Ammon's horn (tissue), 1 donor: ENCODE results near the gene UBE2D2.
"Not testable (repeated sequence)": the region's sequence is repeated elsewhere in the genome, so short reads cannot be mapped to it uniquely, and the experiment has no call there.

Experiments
- DNase-seq: peaks from one replicate; pipeline ENCODE4 v3.0.0-alpha.2; 2016; ENCODE audit warnings: low spot score

UBE2D2 gene

GRCh38 chr5:139584137-139584536 is 23.0 kb downstream of the UBE2D2 start:
- no peak for DNase-seq

DNA sequence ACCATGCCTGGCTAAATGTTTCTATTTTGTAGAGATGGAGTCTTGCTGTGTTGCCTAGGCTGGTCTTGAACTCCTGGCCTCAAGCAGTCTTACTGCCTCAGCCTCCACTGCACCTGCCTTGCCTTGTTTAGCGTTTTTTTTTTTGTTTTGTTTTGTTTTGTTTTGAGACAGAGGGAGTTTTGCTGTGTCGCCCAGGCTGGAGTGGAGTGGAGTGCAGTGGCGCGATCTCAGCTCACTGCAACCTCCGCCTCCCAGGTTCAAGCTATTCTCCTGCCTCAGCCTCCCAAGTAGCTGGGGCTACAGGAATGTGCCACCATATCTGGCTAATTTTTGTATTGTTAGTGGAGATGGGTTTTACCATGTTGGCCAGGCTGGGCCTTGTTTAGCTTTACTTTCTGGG is 27.0 kb downstream of the UBE2D2 start:
- DNase-seq = not testable (repeated sequence)

- no peak for DNase-seq
Measured at GRCh38 chr5:139588962-139589361, 27.8 kb downstream of the UBE2D2 start.

DNA sequence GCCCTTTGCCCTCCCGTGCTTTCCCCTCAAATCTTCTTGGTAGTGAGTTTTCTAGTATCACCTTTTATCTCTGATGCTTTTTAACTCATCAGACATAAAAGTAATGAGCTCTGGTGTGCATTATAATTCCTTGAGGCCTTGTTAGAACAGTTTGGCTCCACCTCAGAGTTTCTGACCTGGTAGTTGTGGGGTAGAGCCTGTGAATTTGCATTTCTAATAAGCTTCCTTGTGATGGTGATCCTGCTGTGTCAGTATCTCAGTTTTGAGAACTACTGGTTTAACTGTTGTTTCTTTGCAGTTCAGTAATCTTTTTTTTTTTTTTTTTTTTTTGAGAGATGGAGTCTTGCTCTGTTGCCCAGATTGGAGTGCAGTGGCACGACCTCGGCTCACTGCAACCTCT is 31.1 kb downstream of the UBE2D2 start:
- no peak for DNase-seq

DNA sequence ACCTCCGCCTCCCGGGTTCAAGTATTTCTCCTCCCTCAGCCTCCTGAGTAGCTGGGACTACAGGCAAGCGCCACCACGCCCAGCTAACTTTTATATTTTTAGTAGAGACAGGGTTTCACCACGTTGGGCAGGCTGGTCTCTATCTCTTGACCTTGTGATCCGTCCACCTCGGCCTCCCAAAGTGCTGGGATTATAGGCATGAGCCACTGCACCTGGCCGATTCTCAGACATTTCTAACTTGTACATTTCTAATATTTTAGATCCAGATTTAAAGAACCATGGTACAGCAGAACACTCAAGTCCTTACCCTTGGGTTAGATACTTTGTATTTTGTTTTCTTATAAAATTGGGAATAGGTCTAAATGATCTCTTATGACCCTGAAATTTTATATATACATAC is 31.9 kb downstream of the UBE2D2 start:
- not testable (repeated sequence) for DNase-seq

DNA sequence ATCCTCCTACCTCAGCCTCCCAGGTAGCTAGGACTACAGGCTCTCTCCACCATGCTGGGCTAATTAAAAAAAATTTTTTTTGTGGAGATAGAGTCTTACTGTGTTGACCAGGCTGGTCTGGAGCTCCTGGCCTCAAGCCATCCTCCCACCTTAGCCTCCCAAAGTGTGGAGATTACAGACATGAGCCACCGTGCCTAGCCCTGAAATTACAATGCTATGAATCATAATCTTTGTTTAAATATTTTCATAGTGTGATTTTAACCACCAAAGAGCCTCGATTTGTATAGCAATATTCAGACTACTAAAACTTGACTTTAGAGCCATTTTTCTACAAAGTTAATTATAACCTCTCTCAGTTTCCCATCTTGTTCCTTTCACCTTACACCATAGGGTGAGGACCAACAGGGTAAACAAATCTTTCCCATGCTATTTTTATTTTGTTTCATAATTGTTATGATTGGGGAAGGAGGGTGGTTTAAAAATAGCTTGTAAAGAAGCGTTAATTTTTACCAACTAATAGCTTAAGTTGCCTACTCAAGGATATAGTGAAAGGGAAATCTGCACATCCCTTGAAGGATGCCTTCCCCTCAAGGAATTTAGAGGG is 32.7 kb downstream of the UBE2D2 start:
- no peak for DNase-seq

GRCh38 chr5:139597134-139597533 is 36.0 kb downstream of the UBE2D2 start:
- DNase-seq = no peak

DNA sequence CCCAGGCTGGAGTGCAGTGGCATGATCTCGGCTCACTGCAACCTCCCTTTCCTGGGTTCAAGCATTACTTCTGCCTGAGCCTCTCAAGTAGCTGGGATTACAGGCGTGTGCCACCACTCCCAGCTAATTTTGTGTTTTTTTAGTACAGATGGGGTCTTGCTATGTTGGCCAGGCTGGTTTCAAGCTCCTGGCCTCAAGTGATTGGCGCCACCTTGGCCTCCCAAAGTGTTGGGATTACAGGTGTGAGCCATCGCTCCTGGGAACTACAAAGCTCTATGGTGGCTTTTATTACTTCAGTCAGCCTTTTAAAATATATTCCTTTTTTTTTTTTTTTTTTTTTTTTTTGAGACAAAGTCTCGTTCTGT is 37.4 kb downstream of the UBE2D2 start:
- not testable (repeated sequence) for DNase-seq

DNA sequence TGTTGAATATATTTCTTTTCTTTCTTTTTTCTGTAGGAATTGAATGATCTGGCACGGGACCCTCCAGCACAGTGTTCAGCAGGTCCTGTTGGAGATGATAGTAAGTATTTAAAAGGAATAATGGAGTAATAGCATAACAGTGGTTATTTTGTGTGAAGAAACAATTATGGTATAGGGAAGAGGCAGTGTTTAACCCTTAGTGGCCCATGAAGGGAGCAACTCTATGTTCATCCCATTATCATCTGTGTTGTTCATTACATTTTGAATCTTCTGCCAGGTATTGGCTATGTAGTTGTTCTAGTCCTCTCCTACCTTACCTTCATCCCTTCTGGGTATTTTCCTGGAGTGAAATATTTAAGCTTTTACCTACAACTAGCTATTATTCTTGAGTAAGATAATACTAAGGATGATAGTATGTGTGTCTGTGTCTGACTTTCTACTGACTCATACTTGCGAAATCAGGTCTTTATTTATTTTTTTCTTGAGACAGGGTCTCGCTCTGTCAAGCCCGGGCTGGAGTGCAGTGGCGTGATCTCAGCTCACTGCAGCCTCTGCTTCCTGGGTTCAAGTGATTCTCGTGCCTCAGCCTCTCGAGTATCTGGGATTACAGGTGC is 39.3 kb downstream of the UBE2D2 start:
- DNase-seq = no peak

GRCh38 chr5:139601429-139601828 is 40.3 kb downstream of the UBE2D2 start:
- DNase-seq = no peak

- DNase-seq = not testable (repeated sequence)
Measured at GRCh38 chr5:139601948-139602347, 40.8 kb downstream of the UBE2D2 start.

- DNase-seq = no peak
Measured at GRCh38 chr5:139605887-139606286, 44.7 kb downstream of the UBE2D2 start.

- DNase-seq = no peak
Measured at GRCh38 chr5:139611703-139612584, 50.8 kb downstream of the UBE2D2 start.

- no peak for DNase-seq
Measured at GRCh38 chr5:139619861-139620260, 58.7 kb downstream of the UBE2D2 start.

DNA sequence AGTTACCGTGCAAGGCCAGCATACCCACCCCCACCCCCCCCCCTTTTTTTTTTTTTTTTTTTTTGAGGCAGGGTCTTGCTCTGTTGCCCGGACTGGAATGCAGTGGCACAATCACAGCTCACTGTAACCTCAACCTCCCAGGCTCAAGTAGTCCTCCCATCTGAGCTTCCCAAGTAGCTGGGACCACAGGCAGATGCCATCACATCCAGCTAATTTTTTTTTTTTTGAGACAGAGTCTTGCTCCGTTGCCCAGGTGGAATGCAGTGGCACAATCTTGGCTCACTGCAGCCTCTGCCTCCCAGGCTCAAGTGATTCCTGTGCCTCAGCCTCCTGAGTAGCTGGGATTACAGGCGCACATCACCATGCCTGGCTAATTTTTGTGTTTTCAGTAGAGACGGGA is 64.3 kb downstream of the UBE2D2 start:
- not testable (repeated sequence) for DNase-seq

DNA sequence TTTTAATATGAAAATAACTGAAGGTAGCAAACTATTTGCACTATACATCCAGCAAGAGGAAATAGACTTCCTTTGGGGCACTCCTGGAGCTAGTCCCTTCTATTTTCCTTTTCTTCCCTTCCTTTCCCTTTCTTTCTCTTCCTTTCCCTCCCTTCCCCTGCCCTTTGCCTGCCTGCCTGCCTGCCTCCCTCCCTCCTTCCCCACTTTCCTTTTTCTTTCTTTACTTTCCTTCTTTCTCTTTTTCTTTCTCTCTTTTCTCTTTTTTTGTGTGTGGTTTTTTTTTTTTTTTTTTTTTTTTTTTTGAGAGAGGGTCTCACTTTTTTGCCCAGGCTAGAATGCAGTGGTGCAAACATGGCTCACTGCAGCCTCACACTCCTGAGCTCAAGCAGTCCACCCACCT is 69.7 kb downstream of the UBE2D2 start:
- no peak for DNase-seq

- no peak for DNase-seq
Measured at GRCh38 chr5:139631520-139632165, 70.5 kb downstream of the UBE2D2 start.

- peak; percentile 94 for DNase-seq
Measured at GRCh38 chr5:139633295-139634027, 72.3 kb downstream of the UBE2D2 start.

DNA sequence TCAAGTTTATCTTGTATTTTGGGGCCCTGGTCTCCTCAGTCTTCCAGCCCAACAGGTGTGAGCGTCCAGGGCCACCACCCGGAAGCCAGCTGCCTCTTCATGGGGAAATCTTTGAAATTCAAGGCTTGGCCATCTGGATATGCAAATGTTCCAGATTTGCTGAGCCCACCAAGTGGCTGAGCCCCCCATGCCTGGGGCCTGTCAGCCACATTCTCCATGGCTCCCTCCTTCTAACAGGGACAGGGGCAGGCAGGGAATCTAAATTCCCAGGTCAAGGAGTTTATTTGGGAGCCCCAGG is 72.8 kb downstream of the UBE2D2 start:
- no peak for DNase-seq

DNA sequence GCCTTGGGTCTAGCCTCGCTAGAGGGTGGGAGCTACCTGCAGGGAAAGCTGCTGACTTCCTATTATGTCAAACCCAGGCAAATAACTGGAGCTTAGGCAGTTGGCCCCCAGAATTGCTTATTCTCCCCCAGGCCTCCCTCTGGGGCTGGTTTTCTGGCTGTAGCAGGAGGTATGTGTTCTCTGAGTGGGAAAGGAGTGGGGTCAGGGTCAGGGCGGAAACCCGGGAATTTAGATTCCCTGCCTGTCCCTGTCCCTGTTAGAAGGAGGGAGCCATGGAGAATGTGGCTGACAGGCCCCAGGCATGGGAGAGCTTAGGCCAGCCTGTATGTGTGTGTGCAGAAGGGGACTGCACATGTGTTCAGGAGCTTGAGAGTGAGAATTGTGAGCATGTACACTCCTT is 73.4 kb downstream of the UBE2D2 start:
- DNase-seq = no peak

DNA sequence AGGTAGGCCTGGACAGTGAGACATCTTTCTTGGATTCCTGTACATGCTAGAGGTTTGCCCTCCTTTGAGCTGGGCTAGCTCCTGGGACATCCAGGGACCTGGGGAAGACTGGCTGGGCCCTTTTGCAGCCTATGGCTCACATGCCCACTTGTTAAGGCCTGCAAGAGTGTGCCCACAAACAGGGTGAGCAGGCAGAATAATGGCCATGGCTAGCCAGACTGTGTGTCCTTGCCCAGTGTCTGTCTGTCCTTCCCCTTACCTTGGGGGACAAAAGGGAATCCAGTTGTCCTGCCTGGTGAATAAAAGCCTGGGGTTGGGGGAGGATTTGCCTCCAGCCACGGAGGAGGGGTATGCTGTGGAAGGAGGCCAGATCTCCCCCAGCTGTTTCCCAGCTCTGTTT is 74.1 kb downstream of the UBE2D2 start:
- DNase-seq = no peak

- peak; percentile 79 for DNase-seq
Measured at GRCh38 chr5:139635606-139636206, 74.6 kb downstream of the UBE2D2 start.
